Vagina (tissue), 2 donors: ENCODE results near the gene CNTNAP4.

Experiments
- CTCF ChIP-seq, 3 experiments: fragments of 450-650 bp in 2 of 3; fragments of 200-600 bp in 1 of 3; sonication (generic) in 1 of 3; IDR thresholded peaks; one replicate each; pipeline ENCODE4 v1.5.1; 2017 to 2019; ENCODE audit warnings: antibody characterized with exemption in 3 of 3, mild to moderate bottlenecking in 2 of 3, moderate library complexity in 2 of 3
- POLR2AphosphoS5 ChIP-seq, 2 donors: sonication (generic); formaldehyde crosslinking; IDR thresholded peaks; one replicate each; pipeline ENCODE4 v1.9.0; 2017; ENCODE audit warnings: antibody characterized with exemption in 2 of 2, mild to moderate bottlenecking in 2 of 2, low read depth in 1 of 2; ENCODE audit not compliant: insufficient read depth in 1 of 2

DNA sequence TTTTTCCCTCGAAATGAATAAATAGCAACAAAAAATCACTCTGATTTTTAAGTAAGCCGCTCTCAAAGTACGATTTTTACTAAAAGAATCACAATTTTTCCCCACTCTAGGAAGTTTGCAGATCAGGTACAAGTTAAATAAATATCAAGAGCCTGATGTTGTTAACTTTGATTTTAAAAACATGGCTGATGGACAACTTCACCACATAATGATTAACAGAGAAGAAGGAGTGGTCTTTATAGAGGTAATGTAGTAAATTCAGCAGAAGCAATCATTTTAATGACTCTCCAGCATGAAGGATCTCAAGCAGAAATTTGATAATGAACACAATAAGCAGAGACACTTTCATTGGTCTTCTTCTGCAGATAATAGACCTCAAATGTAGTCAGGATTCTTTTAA, 262.4 kb downstream of the CNTNAP4 start:
- no peak for TF ChIP-seq CTCF (IDR thresholded peaks at IDR 0.05)
- no peak for TF ChIP-seq POLR2AphosphoS5 (IDR thresholded peaks at IDR 0.05; ENCODE audit: insufficient read depth in 1 of 2, low read depth in 1 of 2)
